ENCODE data around the gene VGLL3.
"Not testable (repeated sequence)": the region's sequence is repeated elsewhere in the genome, so short reads cannot be mapped to it uniquely, and the experiment has no call there.

VGLL3 gene

GRCh38 chr3:86989611-86990010, 1.3 kb downstream of the VGLL3 start:
- DNase-seq (ENCODE audit: low read depth in 2 of 2), result no peak

- DNase-seq (ENCODE audit: low read depth in 2 of 2), result no peak
Measured at GRCh38 chr3:86989006-86989405, 1.9 kb downstream of the VGLL3 start.

- DNase-seq (ENCODE audit: low read depth in 2 of 2), result no peak
Measured at GRCh38 chr3:86988235-86988634, 2.7 kb downstream of the VGLL3 start.

GRCh38 chr3:86987421-86987715, 3.6 kb downstream of the VGLL3 start:
- DNase-seq (ENCODE audit: low read depth in 2 of 2), result no peak

GRCh38 chr3:86986671-86987420, 4.1 kb downstream of the VGLL3 start:
- no peak for DNase-seq (ENCODE audit: low read depth in 2 of 2)

GRCh38 chr3:86985181-86985826, 5.6 kb downstream of the VGLL3 start:
- no peak for DNase-seq (ENCODE audit: low read depth in 2 of 2)

GRCh38 chr3:86984271-86984670, 6.7 kb downstream of the VGLL3 start:
- no peak for DNase-seq (ENCODE audit: low read depth in 2 of 2)

- DNase-seq (ENCODE audit: low read depth in 2 of 2), result no peak
Measured at GRCh38 chr3:86982883-86983282, 8.1 kb downstream of the VGLL3 start.

GRCh38 chr3:86978111-86978551, 12.8 kb downstream of the VGLL3 start:
- DNase-seq (ENCODE audit: low read depth in 2 of 2), result no peak

- no peak for DNase-seq (ENCODE audit: low read depth in 2 of 2)
Measured at GRCh38 chr3:86976219-86976618, 14.7 kb downstream of the VGLL3 start.

- not testable (repeated sequence) for DNase-seq (ENCODE audit: low read depth in 2 of 2)
Measured at GRCh38 chr3:86974177-86974576, 16.8 kb downstream of the VGLL3 start.

- no peak for DNase-seq (ENCODE audit: low read depth in 2 of 2)
Measured at GRCh38 chr3:86973440-86973839, 17.5 kb downstream of the VGLL3 start.

GRCh38 chr3:86969500-86970189, 21.3 kb downstream of the VGLL3 start:
- DNase-seq (ENCODE audit: low read depth in 2 of 2), result no peak

- no peak for DNase-seq (ENCODE audit: low read depth in 2 of 2)
Measured at GRCh38 chr3:86968244-86968932, 22.6 kb downstream of the VGLL3 start.

GRCh38 chr3:86967062-86967461, 23.9 kb downstream of the VGLL3 start:
- no peak for DNase-seq (ENCODE audit: low read depth in 2 of 2)

- no peak for DNase-seq (ENCODE audit: low read depth in 2 of 2)
Measured at GRCh38 chr3:86965166-86965565, 25.8 kb downstream of the VGLL3 start.

GRCh38 chr3:86963611-86964010, 27.3 kb downstream of the VGLL3 start:
- DNase-seq (ENCODE audit: low read depth in 2 of 2), result no peak

- DNase-seq (ENCODE audit: low read depth in 2 of 2), result no peak
Measured at GRCh38 chr3:86961297-86961696, 29.7 kb downstream of the VGLL3 start.

- no peak for DNase-seq (ENCODE audit: low read depth in 2 of 2)
Measured at GRCh38 chr3:86960550-86960949, 30.4 kb downstream of the VGLL3 start.

- no peak for DNase-seq (ENCODE audit: low read depth in 2 of 2)
Measured at GRCh38 chr3:86958534-86958933, 32.4 kb downstream of the VGLL3 start.

- DNase-seq (ENCODE audit: low read depth in 2 of 2), result no peak
Measured at GRCh38 chr3:86954747-86955146, 36.2 kb downstream of the VGLL3 start.

GRCh38 chr3:86954226-86954625, 36.7 kb downstream of the VGLL3 start:
- DNase-seq (ENCODE audit: low read depth in 2 of 2), result no peak

Data from activated CD4-positive, alpha-beta T cell treated with anti-CD3 and anti-CD28 coated beads for 24 hours (primary cell).